HUDEP-2 (cell line): ENCODE measurements around the gene SYT15B.
"Not testable (repeated sequence)": the region's sequence is repeated elsewhere in the genome, so short reads cannot be mapped to it uniquely, and the experiment has no call there.

Experiments
- DNase-seq, 76 experiments: peaks; one replicate each; lab custom pipeline; 2025; ENCODE audit not compliant: unreplicated experiment in 76 of 76; lab: John Stamatoyannopoulos, UW

The SYT15B gene

DNA sequence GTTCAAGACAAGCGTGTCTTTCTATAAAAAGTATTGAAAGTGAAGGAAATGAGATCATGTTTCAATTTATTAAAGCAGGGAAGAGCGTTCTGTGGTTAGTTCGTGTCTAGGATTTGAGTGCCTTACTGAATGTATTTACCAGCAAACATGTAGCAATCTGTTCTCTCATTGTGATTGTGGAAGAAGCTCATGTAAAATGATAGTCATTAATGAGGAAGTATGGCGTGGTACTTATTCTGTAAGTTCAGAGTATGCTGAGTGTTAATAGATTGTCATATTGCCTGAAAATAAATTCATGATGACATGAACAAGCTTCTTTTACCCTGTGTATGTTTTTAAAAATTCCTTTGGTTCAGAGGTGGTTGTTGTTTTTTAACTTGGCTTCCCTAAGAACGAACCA lies 32.5 kb downstream of the SYT15B start:
- not testable (repeated sequence) for DNase-seq

DNA sequence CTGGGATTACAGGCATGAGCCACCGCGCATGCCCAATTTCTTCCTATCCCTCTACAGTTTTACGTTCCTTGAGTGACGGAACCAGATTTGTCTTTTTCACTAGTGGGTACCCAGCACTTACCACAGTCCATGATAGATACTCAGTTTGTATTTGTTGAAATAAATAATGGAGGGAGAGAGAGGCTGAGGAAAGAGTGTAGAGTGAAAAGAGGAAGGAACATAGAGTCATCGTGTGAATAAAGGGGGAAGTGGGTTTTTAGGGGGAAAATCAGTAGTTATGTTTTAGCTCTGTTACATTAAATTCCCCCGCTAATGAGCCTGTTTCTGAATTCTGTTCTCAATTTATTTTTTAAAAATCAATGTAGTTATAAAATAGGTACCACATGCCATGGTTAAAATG lies 37.7 kb downstream of the SYT15B start:
- DNase-seq: not testable (repeated sequence)

DNA sequence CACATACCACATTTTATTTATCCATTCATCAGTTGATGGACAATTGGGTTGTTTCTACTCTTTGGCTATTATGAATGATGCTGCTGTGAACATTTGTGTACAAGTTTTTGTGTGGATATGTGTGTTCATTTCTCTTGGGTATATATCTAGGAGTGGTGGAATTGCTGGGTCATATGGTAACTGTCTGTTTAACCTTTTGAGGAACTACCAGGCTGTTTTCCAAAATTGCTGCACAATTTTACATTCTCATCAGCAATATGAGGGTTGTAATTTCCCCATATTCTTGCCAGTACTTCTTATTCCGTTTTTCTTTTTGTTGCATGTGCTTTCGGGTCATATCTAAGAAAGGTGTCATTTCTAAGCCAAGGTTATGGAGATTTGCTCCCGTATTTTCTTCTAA lies 38.3 kb downstream of the SYT15B start:
- DNase-seq: not testable (repeated sequence)

DNA sequence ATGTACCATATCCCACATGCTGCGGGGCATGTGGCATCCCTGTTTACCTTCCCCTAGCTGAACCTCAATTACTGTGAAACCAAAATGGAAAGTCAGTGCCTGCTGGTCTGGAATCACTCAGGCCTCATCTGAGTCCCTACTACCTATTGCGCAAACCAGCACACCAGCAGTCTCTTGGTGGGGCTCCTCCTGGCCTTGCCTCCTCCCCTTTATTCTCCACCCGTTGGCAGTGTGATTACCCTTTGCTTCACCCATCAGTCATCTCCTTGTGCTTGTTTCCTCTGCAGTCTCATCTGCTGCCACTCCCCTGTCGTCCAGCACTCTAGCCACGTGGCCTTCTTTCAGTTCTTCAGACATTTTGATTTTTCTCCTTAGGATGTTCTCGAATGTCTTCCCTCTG lies 39.3 kb downstream of the SYT15B start:
- not testable (repeated sequence) for DNase-seq

DNA sequence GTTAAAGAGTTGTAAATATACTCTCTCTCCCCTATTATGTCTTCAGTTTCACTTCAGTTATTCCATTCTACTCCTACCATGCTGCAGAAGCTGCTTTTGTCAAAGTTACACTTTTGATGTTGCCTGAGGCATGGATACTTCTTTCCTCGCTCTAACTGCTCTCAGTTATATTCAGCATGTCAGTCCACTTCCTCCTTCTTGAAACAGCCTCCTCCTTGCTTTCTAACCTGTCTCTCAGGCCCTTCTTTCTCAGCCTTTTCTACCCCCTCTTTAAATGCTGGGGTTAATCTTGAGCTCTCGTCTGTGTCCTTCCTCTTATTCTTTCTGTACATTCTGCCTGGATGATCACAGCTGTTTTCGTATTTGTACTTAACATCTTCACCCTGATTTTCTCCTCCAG lies 40.0 kb downstream of the SYT15B start:
- not testable (repeated sequence) for DNase-seq

DNA sequence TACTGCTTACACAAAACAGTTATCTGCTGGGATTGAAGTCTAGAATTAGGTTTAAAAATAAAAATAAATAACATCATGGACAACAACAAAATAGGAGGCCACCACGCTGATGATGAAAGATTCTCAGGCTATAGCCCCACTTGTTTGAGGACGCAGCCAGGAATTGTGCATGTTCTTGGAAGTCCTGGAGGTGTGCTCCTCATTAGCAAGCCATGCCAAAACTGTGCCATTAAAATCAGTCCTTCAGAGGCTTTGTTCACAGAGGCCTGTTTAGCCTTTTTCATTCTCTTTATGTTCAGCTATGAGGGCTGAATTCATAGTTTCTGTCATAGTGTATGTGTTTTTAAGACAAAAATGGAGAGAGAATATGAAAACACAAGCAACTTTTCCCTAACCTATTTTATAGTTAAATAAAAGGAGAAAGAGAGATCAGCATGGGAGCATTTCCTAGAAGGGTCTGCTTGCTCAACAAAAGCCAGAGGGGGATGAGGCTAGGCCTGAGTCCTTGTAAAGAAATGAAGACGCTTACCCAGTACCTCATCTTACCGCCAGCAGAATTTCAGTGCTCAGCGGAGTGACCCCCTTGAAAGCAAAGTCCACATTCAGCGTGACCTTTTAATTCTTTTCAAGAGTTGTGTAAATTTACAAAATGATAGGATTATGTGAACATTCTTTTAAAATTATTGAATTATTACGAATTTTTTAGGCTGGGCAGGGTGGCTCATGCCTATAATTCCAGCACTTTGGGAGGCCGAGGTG lies 46.2 kb downstream of the SYT15B start:
- DNase-seq: not testable (repeated sequence)
